ENCODE data around the gene ATXN7L2.

The ATXN7L2 gene

DNA sequence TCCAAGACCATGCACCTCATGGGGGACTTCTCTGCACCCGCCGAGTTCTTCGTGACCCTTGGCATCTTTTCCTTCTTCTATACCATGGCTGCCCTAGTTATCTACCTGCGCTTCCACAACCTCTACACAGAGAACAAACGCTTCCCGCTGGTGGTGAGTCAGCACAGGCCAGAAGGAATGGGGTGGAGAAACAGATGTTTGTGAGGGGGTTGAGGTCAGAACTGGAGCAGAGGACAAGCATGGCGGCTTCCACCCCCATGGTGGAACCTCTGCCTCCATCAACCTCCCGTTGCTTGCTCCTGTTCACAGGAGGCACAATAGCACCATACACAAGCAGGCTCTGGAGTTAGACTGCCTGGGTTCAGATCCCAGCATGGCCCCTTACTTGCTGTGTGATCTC lies 6.9 kb upstream of the ATXN7L2 start:
- TF ChIP-seq CTCF (conservative IDR thresholded peaks at IDR 0.05; ENCODE audit: low read depth, low read length) = no peak

DNA sequence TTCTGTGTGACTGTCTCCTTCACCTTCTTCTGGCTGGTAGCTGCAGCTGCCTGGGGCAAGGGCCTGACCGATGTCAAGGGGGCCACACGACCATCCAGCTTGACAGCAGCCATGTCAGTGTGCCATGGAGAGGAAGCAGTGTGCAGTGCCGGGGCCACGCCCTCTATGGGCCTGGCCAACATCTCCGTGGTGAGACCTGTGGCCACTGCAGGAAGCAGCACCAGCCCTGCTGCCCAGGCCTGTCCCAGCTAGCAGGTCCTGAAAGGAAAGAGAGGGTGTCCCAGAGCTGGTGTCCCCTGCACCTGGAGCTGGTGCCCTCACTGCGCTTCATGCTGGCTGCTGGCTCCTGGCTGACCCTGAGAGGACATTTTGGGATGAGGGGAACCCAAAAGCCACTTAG lies 5.9 kb upstream of the ATXN7L2 start:
- DNase-seq (ENCODE audit: low read depth) = no peak
- TF ChIP-seq CTCF (conservative IDR thresholded peaks at IDR 0.05; ENCODE audit: low read depth, low read length) = no peak
- no peak overlapping the region for H3K4me3 ChIP-seq (ENCODE audit: low read depth, low read length)

More for the DNA sequence above, 6.9 kb upstream of the ATXN7L2 start:
- H3K4me3 ChIP-seq (ENCODE audit: low read depth, low read length) = no peak overlapping the region
- DNase-seq (ENCODE audit: low read depth) = no peak

GRCh38 chr1:109478806-109479205 lies 4.9 kb upstream of the ATXN7L2 start:
- DNase-seq (ENCODE audit: low read depth) = peak; percentile 15
- no peak for TF ChIP-seq CTCF (conservative IDR thresholded peaks at IDR 0.05; ENCODE audit: low read depth, low read length)
- H3K4me3 ChIP-seq (ENCODE audit: low read depth, low read length) = no peak overlapping the region

GRCh38 chr1:109479311-109479710 lies 4.4 kb upstream of the ATXN7L2 start:
- H3K4me3 ChIP-seq (ENCODE audit: low read depth, low read length) = no peak overlapping the region
- no peak for TF ChIP-seq CTCF (conservative IDR thresholded peaks at IDR 0.05; ENCODE audit: low read depth, low read length)
- DNase-seq (ENCODE audit: low read depth) = no peak

- H3K4me3 ChIP-seq (ENCODE audit: low read depth, low read length) = no peak overlapping the region
- no peak for TF ChIP-seq CTCF (conservative IDR thresholded peaks at IDR 0.05; ENCODE audit: low read depth, low read length)
- no peak for DNase-seq (ENCODE audit: low read depth)
Observed at GRCh38 chr1:109479901-109480300, 3.8 kb upstream of the ATXN7L2 start.

DNA sequence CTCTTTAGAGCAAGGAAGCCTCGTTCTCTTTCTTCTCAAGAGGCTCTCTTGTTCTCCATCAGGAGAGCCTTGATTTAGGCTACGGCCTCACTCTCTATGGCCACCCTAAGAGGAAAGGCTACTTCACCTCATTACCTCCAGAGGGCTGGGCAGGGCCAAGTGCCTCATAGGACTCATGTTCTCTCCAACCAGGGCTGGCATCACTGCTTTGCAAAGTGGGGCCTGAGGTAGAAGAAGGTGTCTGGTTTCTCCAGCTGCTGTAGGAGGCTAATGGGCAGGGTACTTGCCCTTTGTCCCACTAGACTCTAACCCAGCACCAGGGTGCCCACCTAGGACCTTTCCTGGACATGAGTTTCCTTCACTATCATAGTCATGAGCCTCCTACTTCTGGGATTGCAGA lies 2.1 kb upstream of the ATXN7L2 start:
- no peak for DNase-seq (ENCODE audit: low read depth)
- H3K4me3 ChIP-seq (ENCODE audit: low read depth, low read length) = no peak overlapping the region
- TF ChIP-seq CTCF (conservative IDR thresholded peaks at IDR 0.05; ENCODE audit: low read depth, low read length) = no peak

DNA sequence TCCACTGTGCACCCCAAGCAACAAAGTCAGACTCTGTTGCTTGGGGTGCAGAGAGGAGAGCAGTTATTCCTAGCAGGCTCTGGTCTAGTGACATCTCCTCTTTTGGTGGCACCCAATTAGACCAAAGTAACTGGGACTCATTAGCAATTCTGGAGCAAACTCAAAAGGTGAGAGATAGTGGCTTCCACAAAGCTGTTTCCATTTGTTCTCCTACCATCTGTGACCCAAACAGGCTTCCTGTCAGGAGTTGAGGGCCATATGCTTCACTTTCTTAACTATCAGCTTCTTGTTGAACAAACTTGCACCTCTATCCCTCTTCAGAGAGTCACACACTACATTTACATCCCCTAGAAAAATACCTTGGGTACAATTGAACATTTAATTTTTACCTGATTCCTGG lies 1.5 kb upstream of the ATXN7L2 start:
- H3K4me3 ChIP-seq (ENCODE audit: low read depth, low read length) = no peak overlapping the region
- TF ChIP-seq CTCF (conservative IDR thresholded peaks at IDR 0.05; ENCODE audit: low read depth, low read length) = no peak
- DNase-seq (ENCODE audit: low read depth) = no peak
